ENCODE results near the gene ISM1. TPM values are rescaled to one million over a fixed set of nuclear protein-coding genes. Genes with fewer than 3 reads are reported as not detected.

Gene ISM1
- total RNA-seq, 2 donors from 2014 or later, result 0.59 to 1.3 TPM

DNA sequence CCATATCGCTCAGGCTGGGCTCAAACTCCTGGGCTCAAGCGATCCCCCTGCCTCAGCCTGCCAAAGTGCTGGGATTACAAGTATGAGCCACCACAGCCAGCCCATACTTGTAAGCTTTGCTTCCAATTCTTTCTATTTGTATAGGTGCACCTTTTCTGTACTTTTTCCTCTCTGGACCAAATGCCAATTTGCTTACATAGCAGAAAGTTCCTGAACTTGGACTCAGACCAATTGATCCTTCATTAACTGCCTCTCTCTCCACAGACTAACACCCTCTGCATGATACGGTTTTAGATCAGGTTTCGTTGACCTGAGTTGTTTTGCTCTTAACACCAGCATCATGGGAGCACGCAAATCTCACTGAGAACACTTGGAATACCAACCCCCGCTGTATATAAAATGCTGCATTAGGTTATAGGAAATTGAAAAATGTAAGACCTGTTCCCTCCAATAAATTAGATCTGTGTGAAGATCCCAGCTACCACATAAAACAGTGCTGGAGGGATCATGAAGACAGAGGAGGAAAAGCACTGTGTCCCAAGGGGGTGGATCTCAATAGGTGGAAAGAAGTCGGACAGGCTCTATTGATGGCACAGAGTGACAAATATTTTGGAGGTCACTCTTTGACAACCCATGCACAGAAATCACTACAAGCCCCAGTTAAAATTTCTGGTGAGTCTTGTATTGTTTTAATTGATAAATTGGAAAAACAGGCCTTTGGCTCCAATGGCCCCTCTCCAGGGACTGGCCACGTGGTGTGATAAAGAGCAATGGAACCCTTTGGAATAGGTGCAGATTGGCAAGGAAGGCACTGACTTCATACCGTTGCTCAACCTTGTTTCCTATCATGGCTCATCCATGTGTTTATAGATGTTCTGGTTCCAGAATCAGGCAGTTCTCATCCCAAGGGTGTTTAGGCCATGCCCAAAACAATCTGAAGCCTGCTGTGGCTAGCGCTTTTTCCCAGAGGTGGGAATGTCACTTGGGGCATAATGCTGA, 51.2 kb downstream of the ISM1 start:
- H3K27ac ChIP-seq, result no peak overlapping the region
- no peaks in the 10 kb centered on the region for H3K36me3 ChIP-seq
- TF ChIP-seq, protein P1, sequence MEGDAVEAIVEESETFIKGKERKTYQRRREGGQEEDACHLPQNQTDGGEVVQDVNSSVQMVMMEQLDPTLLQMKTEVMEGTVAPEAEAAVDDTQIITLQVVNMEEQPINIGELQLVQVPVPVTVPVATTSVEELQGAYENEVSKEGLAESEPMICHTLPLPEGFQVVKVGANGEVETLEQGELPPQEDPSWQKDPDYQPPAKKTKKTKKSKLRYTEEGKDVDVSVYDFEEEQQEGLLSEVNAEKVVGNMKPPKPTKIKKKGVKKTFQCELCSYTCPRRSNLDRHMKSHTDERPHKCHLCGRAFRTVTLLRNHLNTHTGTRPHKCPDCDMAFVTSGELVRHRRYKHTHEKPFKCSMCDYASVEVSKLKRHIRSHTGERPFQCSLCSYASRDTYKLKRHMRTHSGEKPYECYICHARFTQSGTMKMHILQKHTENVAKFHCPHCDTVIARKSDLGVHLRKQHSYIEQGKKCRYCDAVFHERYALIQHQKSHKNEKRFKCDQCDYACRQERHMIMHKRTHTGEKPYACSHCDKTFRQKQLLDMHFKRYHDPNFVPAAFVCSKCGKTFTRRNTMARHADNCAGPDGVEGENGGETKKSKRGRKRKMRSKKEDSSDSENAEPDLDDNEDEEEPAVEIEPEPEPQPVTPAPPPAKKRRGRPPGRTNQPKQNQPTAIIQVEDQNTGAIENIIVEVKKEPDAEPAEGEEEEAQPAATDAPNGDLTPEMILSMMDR (IDR thresholded peaks at IDR 0.05), result no peak
- no peaks in the 10 kb centered on the region for H3K27me3 ChIP-seq
- no peaks in the 10 kb centered on the region for H3K9me3 ChIP-seq
- no peak overlapping the region for H3K4me3 ChIP-seq
- DNase-seq (ENCODE audit: low spot score), result no peak
- H3K4me1 ChIP-seq, result peaks cover 0 to 12% of the 10 kb centered on the region in 2 donors

- Histone ChIP-seq H3K9me3 (no peaks in the 10 kb centered on the region), H3K36me3 (no peaks in the 10 kb centered on the region), H3K27me3 (no peaks in the 10 kb centered on the region), H3K27ac (no peak overlapping the region), H3K4me1 (peaks cover 0 to 12% of the 10 kb centered on the region in 2 donors), H3K4me3 (no peak overlapping the region)
- no peak for DNase-seq (ENCODE audit: low spot score)
- TF ChIP-seq, protein P1 (IDR thresholded peaks at IDR 0.05), result no peak
Observed at GRCh38 chr20:13274275-13274861, 53.3 kb downstream of the ISM1 start.

- DNase-seq (ENCODE audit: low spot score), result no peak
- no peak overlapping the region for H3K4me3 ChIP-seq
- H3K27me3 ChIP-seq, result no peaks in the 10 kb centered on the region
- H3K4me1 ChIP-seq, result peaks cover 0 to 12% of the 10 kb centered on the region in 2 donors
- H3K36me3 ChIP-seq, result no peaks in the 10 kb centered on the region
- TF ChIP-seq, protein P1 (IDR thresholded peaks at IDR 0.05), result no peak
- H3K27ac ChIP-seq, result no peak overlapping the region
- H3K9me3 ChIP-seq, result peaks cover 0 to 4% of the 10 kb centered on the region in 2 donors
Observed at GRCh38 chr20:13276945-13277541, 56.0 kb downstream of the ISM1 start.

DNA sequence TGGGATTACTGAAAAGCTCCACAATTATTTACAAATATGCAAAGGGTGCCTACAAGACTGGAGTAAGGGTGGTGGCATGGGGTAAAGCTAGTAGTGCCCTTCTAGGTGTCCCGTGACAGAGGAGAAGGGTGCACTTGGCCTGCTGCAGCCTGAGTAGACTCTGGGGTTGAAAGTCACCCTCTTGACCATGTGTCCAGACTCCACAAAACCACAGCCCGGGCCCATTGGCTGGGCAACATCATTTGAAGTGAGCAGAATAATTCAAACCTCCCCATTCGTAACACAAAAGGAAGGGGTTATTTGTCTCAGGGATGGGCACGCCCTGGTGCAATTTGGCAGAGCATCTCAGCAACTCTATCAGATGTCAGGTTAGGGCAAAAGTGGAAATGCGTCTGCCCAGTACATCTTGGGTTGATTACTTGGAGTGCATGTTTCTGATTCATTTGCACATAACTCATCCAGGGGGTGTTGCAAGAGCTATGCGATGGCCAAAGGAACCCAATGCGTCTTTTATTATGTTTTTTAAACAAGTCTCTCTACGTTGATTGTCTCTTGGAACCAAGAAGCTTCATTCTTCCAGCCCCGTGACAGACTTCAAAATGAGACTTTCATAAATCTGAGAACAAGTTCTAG, 56.7 kb downstream of the ISM1 start:
- H3K27ac ChIP-seq, result no peak overlapping the region
- H3K9me3 ChIP-seq, result peaks cover 0 to 4% of the 10 kb centered on the region in 2 donors
- no peaks in the 10 kb centered on the region for H3K36me3 ChIP-seq
- no peaks in the 10 kb centered on the region for H3K27me3 ChIP-seq
- no peak for DNase-seq (ENCODE audit: low spot score)
- H3K4me1 ChIP-seq, result peaks cover 0 to 12% of the 10 kb centered on the region in 2 donors
- H3K4me3 ChIP-seq, result no peak overlapping the region
- TF ChIP-seq, protein P1 (IDR thresholded peaks at IDR 0.05), result no peak

- Histone ChIP-seq H3K36me3 (no peaks in the 10 kb centered on the region), H3K4me1 (peaks cover 0 to 12% of the 10 kb centered on the region in 2 donors), H3K9me3 (peaks cover 0 to 4% of the 10 kb centered on the region in 2 donors), H3K27ac (no peak overlapping the region), H3K27me3 (no peaks in the 10 kb centered on the region), H3K4me3 (no peak overlapping the region)
- TF ChIP-seq, protein P1 (IDR thresholded peaks at IDR 0.05), result no peak
- DNase-seq (ENCODE audit: low spot score), result no peak
Observed at GRCh38 chr20:13278812-13279570, 57.9 kb downstream of the ISM1 start.

Measured in right atrium auricular region (tissue), 2 donors.